Epithelial cell of proximal tubule (primary cell): ENCODE data around the gene MARF1. TPM values are rescaled to one million over a fixed set of nuclear protein-coding genes. Genes with fewer than 3 reads are reported as not detected.

ENCODE experiments used
- DNase-seq: peaks from one replicate; pipeline ENCODE4 v3.0.0-alpha.2; 2011; ENCODE audit warnings: low read depth
- H3K4me3 ChIP-seq: 2 replicates; pipeline ENCODE4 v1.5.1; 2011; ENCODE audit warnings: low read depth, mild to moderate bottlenecking, low read length
- total RNA-seq: library from RNA; depleted of rRNA; stranded (reverse); fragments of >200 nt; gene quantifications from 2 replicates; pipeline ENCODE4 v1.2.3, GENCODE V29; 2015
- TF ChIP-seq, protein P1 (sequence below): conservative IDR thresholded peaks from 2 replicates; pipeline ENCODE4 v1.5.1; 2012; ENCODE audit warnings: low read depth, mild to moderate bottlenecking, low read length

MARF1 gene
- total RNA-seq, 1 donor from 2014 or later, result 9.5 TPM

DNA sequence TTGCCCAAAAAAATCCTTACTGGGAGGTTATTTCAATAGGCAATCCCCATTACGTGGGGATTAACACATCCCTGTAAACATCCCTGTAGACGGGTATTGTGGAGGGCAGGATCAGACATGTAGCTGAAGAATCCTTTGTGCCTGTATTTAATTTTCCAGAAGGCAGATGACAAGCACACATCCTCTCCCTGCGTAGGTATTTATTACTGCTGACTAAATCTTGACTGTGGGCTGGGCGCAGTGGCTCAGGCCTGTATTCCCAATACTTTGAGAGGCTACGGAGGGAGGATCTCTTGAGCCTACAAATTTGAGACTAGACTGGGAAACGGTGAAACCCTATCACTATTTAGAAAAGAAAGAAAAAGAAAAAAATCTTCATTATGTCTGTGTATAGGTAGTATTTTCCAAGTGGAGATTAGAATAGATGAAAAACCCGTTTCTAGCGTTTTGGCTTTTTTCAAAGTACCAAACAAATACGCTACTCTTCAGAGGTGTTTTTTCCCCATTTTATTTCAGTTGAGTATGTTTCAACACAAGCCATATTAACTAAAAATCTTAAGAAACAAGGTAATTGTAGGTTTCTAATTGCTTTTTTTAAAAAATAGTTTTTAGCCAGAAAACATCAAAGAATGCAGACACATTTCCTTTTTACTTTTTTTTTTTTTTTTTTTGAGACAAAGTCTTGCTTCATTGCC, 1.5 kb upstream of the MARF1 start:
- no peak for DNase-seq

DNA sequence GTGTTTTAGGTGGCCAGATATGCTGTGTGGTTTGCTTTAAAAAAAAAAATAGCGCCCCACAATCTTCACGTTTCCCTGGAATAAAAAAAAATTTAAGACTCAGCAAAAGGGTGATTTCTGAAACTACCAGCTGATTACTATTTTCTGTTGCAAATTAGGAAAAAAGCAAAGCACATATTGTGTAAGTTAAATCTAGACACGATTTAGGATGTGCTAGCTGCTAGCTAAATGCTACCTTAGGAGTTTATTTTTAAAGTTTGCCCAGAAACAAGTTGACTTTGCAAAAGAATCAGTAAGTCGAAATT, 944 bp upstream of the MARF1 start:
- no peak for DNase-seq
- peak overlapping the region; percentile 92 for H3K4me3 ChIP-seq
- TF ChIP-seq, protein P1, sequence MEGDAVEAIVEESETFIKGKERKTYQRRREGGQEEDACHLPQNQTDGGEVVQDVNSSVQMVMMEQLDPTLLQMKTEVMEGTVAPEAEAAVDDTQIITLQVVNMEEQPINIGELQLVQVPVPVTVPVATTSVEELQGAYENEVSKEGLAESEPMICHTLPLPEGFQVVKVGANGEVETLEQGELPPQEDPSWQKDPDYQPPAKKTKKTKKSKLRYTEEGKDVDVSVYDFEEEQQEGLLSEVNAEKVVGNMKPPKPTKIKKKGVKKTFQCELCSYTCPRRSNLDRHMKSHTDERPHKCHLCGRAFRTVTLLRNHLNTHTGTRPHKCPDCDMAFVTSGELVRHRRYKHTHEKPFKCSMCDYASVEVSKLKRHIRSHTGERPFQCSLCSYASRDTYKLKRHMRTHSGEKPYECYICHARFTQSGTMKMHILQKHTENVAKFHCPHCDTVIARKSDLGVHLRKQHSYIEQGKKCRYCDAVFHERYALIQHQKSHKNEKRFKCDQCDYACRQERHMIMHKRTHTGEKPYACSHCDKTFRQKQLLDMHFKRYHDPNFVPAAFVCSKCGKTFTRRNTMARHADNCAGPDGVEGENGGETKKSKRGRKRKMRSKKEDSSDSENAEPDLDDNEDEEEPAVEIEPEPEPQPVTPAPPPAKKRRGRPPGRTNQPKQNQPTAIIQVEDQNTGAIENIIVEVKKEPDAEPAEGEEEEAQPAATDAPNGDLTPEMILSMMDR, result no peak

More for the DNA sequence above, 1.5 kb upstream of the MARF1 start:
- TF ChIP-seq, protein P1, result no peak
- peak overlapping the region; percentile 92 for H3K4me3 ChIP-seq

DNA sequence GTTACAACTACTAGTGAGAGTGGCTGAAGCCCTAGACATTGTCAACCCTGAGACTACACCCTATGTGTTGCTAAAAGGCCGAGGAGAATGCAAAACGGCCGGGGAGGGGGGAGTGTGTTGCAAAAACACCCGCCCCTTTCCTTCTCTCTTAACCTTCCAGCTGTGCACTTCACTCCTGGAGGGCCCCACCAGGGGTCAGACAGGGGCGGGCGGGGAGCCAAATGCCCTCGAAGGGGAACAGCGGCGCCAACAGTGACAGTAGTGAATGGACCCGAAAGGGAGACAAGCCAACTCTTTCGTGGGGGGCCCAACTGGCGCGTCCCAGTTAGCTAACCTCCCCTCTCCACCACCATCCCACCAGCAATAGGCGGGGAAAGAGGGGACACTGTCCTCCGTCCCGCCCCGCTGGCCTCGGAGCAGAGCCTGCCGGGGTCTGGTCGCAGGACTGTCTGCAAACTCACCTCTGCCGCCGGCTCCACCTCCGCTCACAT, 352 bp downstream of the MARF1 start:
- peak overlapping the region; percentile 92 for H3K4me3 ChIP-seq
- DNase-seq, result no peak
- TF ChIP-seq, protein P1, result peak; percentile 47

DNA sequence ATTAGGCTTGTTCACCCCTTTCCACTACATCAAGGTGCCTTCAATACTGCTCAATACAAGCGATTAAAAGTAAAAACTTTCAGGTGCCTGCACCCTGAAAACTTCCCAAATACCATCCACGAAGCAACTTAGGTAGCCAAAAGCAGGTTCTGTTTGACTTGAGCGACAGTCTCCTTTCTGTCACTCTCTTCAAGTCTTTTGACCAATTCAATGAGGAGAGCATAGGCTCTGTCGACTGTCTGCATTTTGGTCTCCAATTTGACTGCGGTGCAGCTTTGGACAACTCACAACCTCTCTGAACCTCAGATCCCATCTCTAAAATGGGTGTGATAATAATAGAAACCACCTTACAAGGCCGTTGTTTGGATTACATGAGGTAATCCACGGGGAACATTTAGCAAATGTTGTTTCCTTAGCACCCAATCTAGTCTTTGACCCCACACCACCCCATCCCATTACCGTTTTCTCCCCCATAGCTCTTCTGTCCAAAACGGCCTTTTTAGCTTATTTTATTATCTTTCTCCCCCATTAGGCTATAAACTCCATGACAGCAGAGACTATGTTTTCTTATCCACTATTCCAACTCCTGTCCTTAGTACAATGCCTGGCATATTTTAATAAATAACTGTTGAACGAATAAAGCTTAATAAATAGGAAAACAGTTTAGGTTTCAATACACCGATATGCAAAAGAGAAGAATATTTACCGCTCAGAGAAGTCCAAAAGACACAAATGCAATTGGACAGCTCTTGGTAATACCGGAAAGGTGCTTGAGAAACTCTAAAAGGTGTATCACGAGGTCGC, 999 bp downstream of the MARF1 start:
- TF ChIP-seq, protein P1, result no peak
- H3K4me3 ChIP-seq, result peak overlapping the region; percentile 92

DNA sequence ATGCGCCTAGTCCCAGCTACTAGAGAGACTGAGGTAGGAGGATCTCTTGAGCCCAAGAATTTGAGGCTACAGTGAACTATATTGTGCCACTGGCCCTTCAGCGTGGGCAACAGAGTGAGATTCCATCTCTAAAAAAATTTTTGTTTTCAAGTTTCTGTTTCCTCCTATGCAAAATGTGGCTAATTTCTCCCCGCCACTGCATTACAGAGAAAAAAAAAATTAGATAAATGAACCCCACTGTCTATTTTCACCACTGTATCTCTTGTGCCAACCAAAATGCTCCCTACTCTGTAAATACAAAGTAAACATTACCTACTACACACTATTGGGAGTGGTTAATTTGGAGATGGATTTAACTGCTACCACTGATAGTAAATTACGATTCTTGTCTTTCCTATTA, 2.0 kb downstream of the MARF1 start:
- H3K4me3 ChIP-seq, result no peak overlapping the region
- TF ChIP-seq, protein P1, result no peak
- DNase-seq, result no peak

More for the DNA sequence above, 999 bp downstream of the MARF1 start:
- no peak for DNase-seq

DNA sequence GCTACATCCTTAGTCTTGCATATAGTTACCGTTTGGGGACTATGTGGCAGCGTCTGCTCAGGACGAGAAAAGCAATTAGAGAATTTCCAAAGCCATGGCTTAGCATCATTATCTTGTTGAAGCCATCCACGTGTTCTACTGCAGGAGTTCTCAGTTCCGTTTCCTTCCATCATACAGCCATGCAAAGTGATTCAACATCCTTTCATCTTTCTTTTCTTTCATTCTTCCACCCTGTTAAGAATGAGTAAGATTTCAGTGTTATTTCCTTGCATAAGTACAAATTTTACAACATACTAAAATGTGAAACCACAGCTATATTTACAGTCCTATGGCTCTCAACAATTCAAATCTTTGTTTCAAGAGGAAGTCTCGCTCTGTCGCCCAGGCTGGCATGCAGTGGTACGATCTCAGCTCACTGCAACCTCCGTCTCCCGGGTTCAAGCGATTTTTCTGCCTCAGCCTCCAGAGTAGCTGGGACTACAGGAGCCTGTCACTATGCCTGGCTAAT, 3.8 kb downstream of the MARF1 start:
- no peak for DNase-seq
- TF ChIP-seq, protein P1, result no peak
- H3K4me3 ChIP-seq, result no peak overlapping the region
